GM12878 (cell line): ENCODE measurements around the gene PLEKHH2. TPM values are rescaled to one million over a fixed set of nuclear protein-coding genes. Genes with fewer than 3 reads are reported as not detected.

Experiments used
- ATAC-seq: fragments of 200-7000 bp; cut with Tn5 transposase; 3 replicates; pipeline ENCODE4 v1.9.1; 2020; ENCODE audit warnings: mild to moderate bottlenecking, moderate library complexity
- BruUV-seq: library from RNA; stranded (reverse); fragments of 400-500 nt; replicated peaks from 2 replicates; lab custom pipeline; 2021; lab: Mats Ljungman, UMichigan
- CTCF ChIA-PET: fragments of 300-600 bp; sonication (Branson Sonifier 250); formaldehyde crosslinking; extraction: SDS; loops from one replicate; lab custom pipeline; 2021; ENCODE audit warnings: inconsistent platforms; lab: Yijun Ruan, JAX
- POLR2A ChIA-PET: fragments of 350-600 bp; formaldehyde crosslinking; extraction: SDS; loops from one replicate; lab custom pipeline; 2021; ENCODE audit warnings: inconsistent platforms; lab: Charles Lee
- RAD21 ChIA-PET: fragments of 300-600 bp; sonication (Branson Sonifier 250); formaldehyde crosslinking; loops from one replicate; lab custom pipeline; 2023; ENCODE audit warnings: antibody characterized with exemption; ENCODE audit not compliant: unreplicated experiment; lab: Charles Lee
- SMC1A ChIA-PET: fragments of 300-600 bp; sonication (Branson Sonifier 250); formaldehyde crosslinking; loops from one replicate; lab custom pipeline; 2023; ENCODE audit not compliant: unreplicated experiment, uncharacterized antibody; lab: Charles Lee
- DNase-seq: peaks from one replicate; pipeline ENCODE4 v3.0.0-alpha.2; 2011; ENCODE audit warnings: low read depth, low spot score
- FAIRE-seq: peaks from 3 replicates; lab custom pipeline; 2011; peaks lifted over from hg19 to GRCh38; lab: Jason Lieb, UNC
- H2AFZ ChIP-seq: 2 replicates; pipeline ENCODE4 v1.6.0; 2011; ENCODE audit warnings: low read depth, low read length, control low read depth; ENCODE audit not compliant: control insufficient read depth
- H3K27ac ChIP-seq: 2 replicates; pipeline ENCODE4 v1.5.1; 2011; ENCODE audit warnings: control low read depth; ENCODE audit not compliant: control insufficient read depth, insufficient read depth
- H3K27me3 ChIP-seq, 2 experiments: replicated peaks in 1 of 2; 2 replicates each; pipeline versions ENCODE4 v1.6.0 to v1.6.1; 2011; ENCODE audit warnings: low read length in 1 of 2; ENCODE audit not compliant: control insufficient read depth in 2 of 2, insufficient read depth in 2 of 2
- H3K36me3 ChIP-seq, 2 experiments: 2 replicates each; pipeline ENCODE4 v1.5.1; 2011; ENCODE audit warnings: low read length in 1 of 2; ENCODE audit not compliant: control insufficient read depth in 2 of 2, insufficient read depth in 2 of 2
- H3K4me1 ChIP-seq: 2 replicates; pipeline ENCODE4 v1.6.1; 2011; ENCODE audit warnings: mild to moderate bottlenecking, low read length, moderate library complexity, mixed read lengths; ENCODE audit not compliant: control insufficient read depth, insufficient read depth
- H3K4me2 ChIP-seq: 2 replicates; pipeline ENCODE4 v1.6.0; 2011; ENCODE audit warnings: control low read depth; ENCODE audit not compliant: control insufficient read depth, insufficient read depth
- H3K4me3 ChIP-seq: fragments of 200-600 bp; sonication (generic); 2 replicates; pipeline ENCODE4 v1.5.1; 2016
- H3K79me2 ChIP-seq: 2 replicates; pipeline ENCODE4 v1.6.0; 2011; ENCODE audit warnings: low read length; ENCODE audit not compliant: control insufficient read depth, insufficient read depth
- H3K9ac ChIP-seq: 2 replicates; pipeline ENCODE4 v1.8.0; 2011; ENCODE audit warnings: low read length, control low read depth, mixed read lengths; ENCODE audit not compliant: control insufficient read depth, insufficient read depth
- H3K9me3 ChIP-seq: replicated peaks from 3 replicates; pipeline ENCODE4 v1.5.1; 2011; ENCODE audit warnings: mild to moderate bottlenecking, low read length; ENCODE audit not compliant: control insufficient read depth, insufficient read depth
- H4K20me1 ChIP-seq: 2 replicates; pipeline ENCODE4 v1.6.0; 2011; ENCODE audit not compliant: control insufficient read depth, insufficient read depth
- ATF7 ChIP-seq: fragments of 450-650 bp; IDR thresholded peaks from 2 replicates; pipeline ENCODE4 v1.6.1; 2016; ENCODE audit warnings: low read depth, mild to moderate bottlenecking
- CEBPZ ChIP-seq: fragments of 150-350 bp; IDR thresholded peaks from 2 replicates; pipeline ENCODE4 v1.6.1; 2016; ENCODE audit warnings: low read depth, low read length
- DPF2 ChIP-seq: fragments of 450-650 bp; IDR thresholded peaks from 2 replicates; pipeline ENCODE4 v1.6.1; 2017; ENCODE audit warnings: mild to moderate bottlenecking
- FOXK2 ChIP-seq: fragments of 450-650 bp; IDR thresholded peaks from 2 replicates; pipeline ENCODE4 v1.6.1; 2017; ENCODE audit warnings: mild to moderate bottlenecking, moderate library complexity
- HSF1 ChIP-seq: fragments of 150-350 bp; IDR thresholded peaks from 2 replicates; pipeline ENCODE4 v1.6.1; 2014; ENCODE audit warnings: mild to moderate bottlenecking, low read depth, low read length
- IRF4 ChIP-seq: IDR thresholded peaks from 2 replicates; pipeline ENCODE4 v1.6.1; 2011; ENCODE audit warnings: low read depth, low read length
- JUNB ChIP-seq: IDR thresholded peaks from 2 replicates; pipeline ENCODE4 v1.6.1; 2016; ENCODE audit warnings: antibody characterized with exemption, mild to moderate bottlenecking
- JUND ChIP-seq: IDR thresholded peaks from 2 replicates; pipeline ENCODE4 v1.6.1; 2012; ENCODE audit warnings: low read depth, mild to moderate bottlenecking, low read length, improper control_type of control experiment, moderate library complexity
- KDM1A ChIP-seq: fragments of 200-600 bp; sonication (generic); IDR thresholded peaks from 2 replicates; pipeline ENCODE4 v1.6.1; 2016; ENCODE audit warnings: borderline replicate concordance
- MTA2 ChIP-seq: fragments of 450-650 bp; IDR thresholded peaks from 2 replicates; pipeline ENCODE4 v1.6.1; 2016; ENCODE audit warnings: low read depth, mild to moderate bottlenecking, moderate library complexity
- NFYA ChIP-seq: IDR thresholded peaks from 2 replicates; pipeline ENCODE4 v1.6.1; 2011; ENCODE audit warnings: low read depth, mild to moderate bottlenecking, low read length, improper control_type of control experiment, borderline replicate concordance
- RELB ChIP-seq: fragments of 450-650 bp; IDR thresholded peaks from 2 replicates; pipeline ENCODE4 v1.6.1; 2017; ENCODE audit warnings: low read depth, mild to moderate bottlenecking, moderate library complexity
- TCF12 ChIP-seq: IDR thresholded peaks from 2 replicates; pipeline ENCODE4 v1.6.1; 2011; ENCODE audit warnings: low read depth, mild to moderate bottlenecking, low read length
- WGBS: methylation state at CpG from one replicate; pipeline ENCODE4 v1.1.6; 2016; ENCODE audit warnings: low lambda C conversion rate; ENCODE audit not compliant: insufficient replicate concordance, insufficient coverage; ENCODE audit errors: missing lambda C conversion rate; 5-methylcytosine and 5-hydroxymethylcytosine counted together
- in situ Hi-C: fragments of 300-500 bp; cut with MboI; formaldehyde crosslinking; loops from 9 replicates; pipeline ENCODE4 v1.14.3; 2018; ENCODE audit warnings: mixed read lengths
- intact Hi-C: fragments of 100-400 bp; cut with micrococcal nuclease; formaldehyde crosslinking; loops from one replicate; pipeline ENCODE4 v1.14.2; 2022; ENCODE audit not compliant: unreplicated experiment
- polyA plus RNA-seq, 11 experiments: library from polyadenylated mRNA; depleted of rRNA in 4 of 11; unstranded in 6 of 11; stranded (reverse) in 5 of 11; fragments of >200 nt; fragmentation: Nextera tagmentation in 4 of 11; fragmentation: Illumina TruSeq in 1 of 11; extraction: Ambion mirVana in 4 of 11; extraction: Trizol in 1 of 11; gene quantifications; 1 replicate in 1 of 11; 2 replicates in 10 of 11; pipeline versions ENCODE4 v1.2.1 to v1.2.3, GENCODE V29; 2011 to 2016; ENCODE audit warnings: inconsistent platforms in 2 of 11, missing spikeins in 2 of 11, low read depth in 1 of 11
- total RNA-seq, 4 experiments: library from RNA; depleted of rRNA in 3 of 4; stranded (reverse); fragments of >200 nt in 3 of 4; fragmentation: Illumina TruSeq in 1 of 4; extraction: Trizol in 1 of 4; gene quantifications; 2 replicates each; pipeline versions ENCODE4 v1.2.1 to v1.2.3, GENCODE V29; 2013 to 2021

PLEKHH2 gene
- total and polyA plus RNA-seq, 10 of the 15 experiments (the other 5 are each of a cell fraction or from before 2014, with no cell fraction given) = not detected

GRCh38 chr2:43738257-43738656, 101.2 kb downstream of the PLEKHH2 start:
- SMC1A ChIA-PET = no interaction called here
- H3K36me3 ChIP-seq = no peaks in the 10 kb centered on the region
- H3K79me2 ChIP-seq = no peaks in the 10 kb centered on the region
- FAIRE-seq = no peak
- no peak for TF ChIP-seq JUND
- no peak overlapping the region for H3K4me3 ChIP-seq
- in situ Hi-C loops (no loop called here), intact Hi-C loops (no loop called here)
- ATAC-seq = no peak
- H3K27ac ChIP-seq = no peak overlapping the region
- no TSS peak for BruUV-seq
- H3K9me3 ChIP-seq = no peaks in the 10 kb centered on the region
- no peak for DNase-seq
- CTCF ChIA-PET = no interaction called here
- H3K27me3 ChIP-seq = peaks cover 1 to 4% of the 10 kb centered on the region in 2 experiments; a peak in 1 of 4 replicates
- H2AFZ ChIP-seq = no peak overlapping the region
- no peak overlapping the region for H3K4me2 ChIP-seq
- no peak overlapping the region for H3K9ac ChIP-seq
- no peaks in the 10 kb centered on the region for H4K20me1 ChIP-seq
- RAD21 ChIA-PET = no interaction called here
- H3K4me1 ChIP-seq = no peaks in the 10 kb centered on the region
- POLR2A ChIA-PET = no interaction called here
- WGBS = 22% methylated on average over 2 of the region's 2 CpGs

GRCh38 chr2:43743706-43744105, 106.6 kb downstream of the PLEKHH2 start:
- DNase-seq = no peak
- BruUV-seq = no TSS peak
- FAIRE-seq = no peak
- Histone ChIP-seq H2AFZ (no peak overlapping the region), H3K79me2 (no peaks in the 10 kb centered on the region), H3K27ac (no peak overlapping the region), H3K4me2 (no peak overlapping the region), H3K9me3 (no peaks in the 10 kb centered on the region), H3K4me1 (no peaks in the 10 kb centered on the region), H4K20me1 (no peaks in the 10 kb centered on the region), H3K4me3 (no peak overlapping the region), H3K27me3 (peaks cover 1 to 4% of the 10 kb centered on the region in 2 experiments; a peak in 1 of 4 replicates), H3K9ac (no peak overlapping the region), H3K36me3 (no peaks in the 10 kb centered on the region)
- 65% methylated on average over 5 of the region's 5 CpGs for WGBS
- SMC1A ChIA-PET = no interaction called here
- POLR2A ChIA-PET = no interaction called here
- CTCF ChIA-PET = interaction anchor here (1.1 kb wide), 1 partner anchor 28 kb away, joined by 3 read pairs; no protein-coding TSS in a partner anchor
- ATAC-seq = no peak
- intact Hi-C loops = no loop called here
- RAD21 ChIA-PET = no interaction called here
- in situ Hi-C loops = no loop called here
- TF ChIP-seq KDM1A = no peak
- TF ChIP-seq FOXK2 = no peak
- no peak for TF ChIP-seq HSF1
- no peak for TF ChIP-seq MTA2
- TF ChIP-seq JUNB = no peak
- no peak for TF ChIP-seq NFYA
- TF ChIP-seq TCF12 = no peak
- TF ChIP-seq DPF2 = no peak
- TF ChIP-seq CEBPZ = no peak
- TF ChIP-seq IRF4 = no peak
- no peak for TF ChIP-seq ATF7
- no peak for TF ChIP-seq RELB
